ENCODE results near the gene BBS9.
"Not testable (repeated sequence)": the region's sequence is repeated elsewhere in the genome, so short reads cannot be mapped to it uniquely, and the experiment has no call there.

The BBS9 gene

DNA sequence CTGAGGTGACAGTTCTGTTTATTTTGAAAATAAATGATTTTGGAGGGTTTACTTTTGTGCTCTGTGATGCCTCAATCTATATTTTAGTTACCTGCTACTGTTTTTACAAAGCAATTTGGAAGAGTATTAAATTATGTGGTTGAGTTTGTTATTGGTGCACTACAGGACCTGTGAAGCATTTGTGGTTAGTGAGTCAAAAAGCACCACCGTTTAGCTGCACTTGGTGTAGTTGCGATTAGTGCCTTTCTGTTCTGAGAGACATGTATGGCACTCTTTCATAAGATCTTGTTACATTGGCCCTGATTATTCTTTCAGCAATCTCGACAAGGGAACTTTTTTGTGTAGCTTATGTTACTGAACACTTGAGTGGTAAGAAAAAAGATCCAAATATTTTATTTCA is 132.2 kb downstream of the BBS9 start:
- H3K36me3 ChIP-seq, result no peaks in the 10 kb centered on the region
- H3K4me1 ChIP-seq, result no peaks in the 10 kb centered on the region
- H3K9ac ChIP-seq, result no peak overlapping the region
- H3K27ac ChIP-seq, result no peak overlapping the region
- no peak overlapping the region for H3K4me2 ChIP-seq
- H4K20me1 ChIP-seq, result no peaks in the 10 kb centered on the region
- TF ChIP-seq Cebpa-rat (IDR thresholded peaks at IDR 0.05), result no peak
- H3K9me3 ChIP-seq, result no peaks in the 10 kb centered on the region
- no peaks in the 10 kb centered on the region for H3K27me3 ChIP-seq
- H3K4me3 ChIP-seq, result no peak overlapping the region

DNA sequence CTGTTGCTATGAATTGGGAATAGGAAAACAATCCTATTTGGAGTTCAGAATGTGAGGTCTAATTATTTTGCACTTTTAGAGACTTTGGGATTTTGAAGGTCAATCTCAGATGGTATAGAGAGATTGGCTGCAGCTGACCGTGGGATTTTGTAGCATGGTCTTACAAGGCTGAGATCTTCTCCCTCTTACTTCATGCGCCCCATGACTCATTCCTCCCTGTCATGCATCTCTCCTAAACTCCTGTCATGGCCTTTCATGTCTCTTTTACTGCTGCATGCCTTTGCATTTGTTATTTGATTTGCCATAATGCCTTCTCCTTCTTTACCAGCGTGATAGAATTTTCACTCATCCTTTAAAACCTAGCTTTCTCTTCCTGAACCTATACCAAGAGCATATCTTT is 133.1 kb downstream of the BBS9 start:
- Histone ChIP-seq H4K20me1 (no peaks in the 10 kb centered on the region), H3K9me3 (no peaks in the 10 kb centered on the region), H3K4me3 (no peak overlapping the region), H3K27ac (no peak overlapping the region), H3K4me2 (no peak overlapping the region), H3K4me1 (no peaks in the 10 kb centered on the region), H3K36me3 (no peaks in the 10 kb centered on the region), H3K9ac (no peak overlapping the region), H3K27me3 (no peaks in the 10 kb centered on the region)
- TF ChIP-seq Cebpa-rat (IDR thresholded peaks at IDR 0.05), result no peak

DNA sequence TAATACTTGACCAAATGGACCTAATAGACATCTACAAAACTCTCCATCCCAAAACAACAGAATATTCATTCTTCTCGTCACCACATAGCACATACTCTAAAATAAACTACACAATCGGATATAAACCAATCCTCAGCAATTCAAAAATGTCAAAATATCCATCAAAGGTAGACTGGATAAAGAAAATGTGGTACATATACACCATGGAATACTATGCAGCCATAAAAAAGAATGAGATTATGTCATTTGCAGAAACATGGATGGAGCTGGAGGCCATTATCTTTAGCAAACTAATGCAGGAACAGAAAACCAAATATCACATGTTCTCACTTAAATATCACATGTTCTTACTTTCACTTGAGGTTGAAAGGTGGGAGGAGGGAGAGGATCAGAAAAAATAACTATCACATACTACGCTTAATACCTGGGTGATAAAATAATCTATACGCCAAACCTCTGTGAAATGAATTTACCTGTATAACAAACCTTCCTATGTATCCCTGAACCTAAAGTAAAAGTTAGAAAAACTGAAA is 142.5 kb downstream of the BBS9 start:
- not testable (repeated sequence) for H3K4me1 ChIP-seq, H3K27ac ChIP-seq, H3K9ac ChIP-seq, H3K4me3 ChIP-seq, H4K20me1 ChIP-seq, H3K27me3 ChIP-seq, H3K36me3 ChIP-seq, H3K4me2 ChIP-seq
- H3K9me3 ChIP-seq, result peaks cover 11% of the 10 kb centered on the region; the same call in 1 of the 2 replicates

DNA sequence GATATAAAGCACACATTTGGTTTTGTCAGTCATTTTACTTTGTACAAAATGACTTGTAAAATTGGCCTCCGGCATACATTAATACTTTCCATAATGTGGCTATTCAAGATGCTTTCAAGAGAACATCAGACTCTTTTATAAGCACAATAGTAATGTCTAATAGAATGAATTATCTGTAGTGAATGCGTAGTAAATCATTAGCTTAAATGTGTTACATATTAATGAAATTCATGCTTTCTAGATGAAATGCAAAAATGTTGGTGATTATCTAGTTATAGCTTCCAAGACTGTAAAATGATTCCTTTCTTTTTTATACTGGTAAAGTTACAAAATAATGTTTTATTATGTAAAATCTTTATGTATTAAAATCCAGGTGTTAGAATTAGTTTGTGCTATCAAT is 144.0 kb downstream of the BBS9 start:
- Histone ChIP-seq H3K4me1 (no peaks in the 10 kb centered on the region), H3K9ac (no peak overlapping the region), H3K9me3 (peaks cover 21% of the 10 kb centered on the region), H3K36me3 (no peaks in the 10 kb centered on the region), H4K20me1 (no peaks in the 10 kb centered on the region), H3K27ac (no peak overlapping the region), H3K4me2 (no peak overlapping the region), H3K27me3 (no peaks in the 10 kb centered on the region), H3K4me3 (no peak overlapping the region)
- TF ChIP-seq Cebpa-rat (IDR thresholded peaks at IDR 0.05), result no peak

DNA sequence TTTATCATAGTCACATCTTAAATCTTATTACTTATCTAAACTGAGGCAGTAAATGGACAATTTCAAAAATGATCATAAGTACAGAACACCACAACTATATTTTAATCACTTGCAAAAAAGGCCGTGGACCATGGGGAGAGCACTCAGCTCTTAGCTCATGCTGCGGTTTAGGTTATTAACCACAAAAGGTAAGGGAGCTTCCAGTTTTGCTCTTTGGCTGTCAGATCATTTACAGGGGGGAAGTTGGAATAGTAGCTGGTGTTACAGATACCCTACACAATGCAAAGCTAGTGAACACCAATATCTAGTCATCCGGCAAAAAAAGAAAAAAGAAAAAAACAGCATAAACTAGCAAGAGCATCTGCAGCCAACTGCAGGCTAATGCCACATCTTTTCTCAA is 147.0 kb downstream of the BBS9 start:
- TF ChIP-seq Cebpa-rat (IDR thresholded peaks at IDR 0.05), result no peak
- no peaks in the 10 kb centered on the region; the same call in 1 of the 2 replicates for H3K36me3 ChIP-seq
- H3K4me3 ChIP-seq, result no peak overlapping the region
- H3K9me3 ChIP-seq, result peaks cover 29% of the 10 kb centered on the region
- no peaks in the 10 kb centered on the region for H4K20me1 ChIP-seq
- H3K4me2 ChIP-seq, result no peak overlapping the region
- no peaks in the 10 kb centered on the region for H3K4me1 ChIP-seq
- H3K27ac ChIP-seq, result no peak overlapping the region
- H3K9ac ChIP-seq, result no peak overlapping the region
- no peaks in the 10 kb centered on the region for H3K27me3 ChIP-seq

DNA sequence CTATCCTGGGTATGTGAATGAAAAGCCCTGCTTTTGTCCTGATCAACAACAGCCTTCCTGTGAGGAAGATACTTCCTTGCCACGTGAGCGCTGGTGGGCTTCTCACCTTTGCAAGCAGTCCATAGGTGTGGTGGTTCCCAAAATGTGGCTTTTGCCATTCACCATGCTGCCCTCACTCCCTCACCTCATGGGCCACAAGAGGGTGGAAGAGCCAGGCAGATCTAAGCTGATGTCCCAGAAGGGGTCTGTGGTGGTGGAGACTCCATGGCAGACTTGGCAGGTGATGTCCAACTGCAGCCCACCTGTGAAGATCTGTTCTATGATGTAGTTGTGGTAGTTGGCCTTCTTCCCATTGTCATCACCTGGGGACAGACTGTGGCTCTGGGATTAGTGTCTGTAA is 147.4 kb downstream of the BBS9 start:
- Histone ChIP-seq H3K4me2 (no peak overlapping the region), H3K4me1 (no peaks in the 10 kb centered on the region), H4K20me1 (no peaks in the 10 kb centered on the region), H3K4me3 (no peak overlapping the region), H3K9ac (no peak overlapping the region), H3K27me3 (no peaks in the 10 kb centered on the region), H3K36me3 (no peaks in the 10 kb centered on the region; the same call in 1 of the 2 replicates), H3K27ac (no peak overlapping the region), H3K9me3 (peaks cover 25% of the 10 kb centered on the region)
- no peak for TF ChIP-seq Cebpa-rat (IDR thresholded peaks at IDR 0.05)

DNA sequence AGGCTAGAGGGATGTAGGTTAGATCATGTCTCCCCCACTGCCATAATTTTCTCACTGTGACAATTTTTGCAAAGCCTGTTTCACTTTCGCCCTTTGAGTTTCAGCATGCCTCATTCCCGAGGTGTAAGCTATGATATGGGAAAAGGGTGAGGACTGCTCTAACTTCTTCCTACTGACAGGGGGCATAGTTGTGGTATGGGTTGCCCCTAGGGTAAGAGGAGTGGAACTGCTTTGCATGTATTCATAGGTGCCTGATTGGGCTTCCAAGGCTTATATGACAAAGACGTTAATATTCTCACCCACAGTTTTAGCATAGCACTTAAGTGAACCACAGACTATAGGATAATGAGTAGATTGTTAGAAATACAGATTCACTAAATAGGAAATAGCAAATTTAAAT is 148.7 kb downstream of the BBS9 start:
- H3K9me3 ChIP-seq, result peaks cover 22% of the 10 kb centered on the region
- no peak overlapping the region for H3K27ac ChIP-seq
- no peaks in the 10 kb centered on the region for H4K20me1 ChIP-seq
- H3K4me3 ChIP-seq, result no peak overlapping the region
- no peak overlapping the region for H3K4me2 ChIP-seq
- no peaks in the 10 kb centered on the region for H3K4me1 ChIP-seq
- H3K27me3 ChIP-seq, result no peaks in the 10 kb centered on the region
- H3K36me3 ChIP-seq, result no peaks in the 10 kb centered on the region; the same call in 1 of the 2 replicates
- TF ChIP-seq Cebpa-rat (IDR thresholded peaks at IDR 0.05), result no peak
- no peak overlapping the region for H3K9ac ChIP-seq

DNA sequence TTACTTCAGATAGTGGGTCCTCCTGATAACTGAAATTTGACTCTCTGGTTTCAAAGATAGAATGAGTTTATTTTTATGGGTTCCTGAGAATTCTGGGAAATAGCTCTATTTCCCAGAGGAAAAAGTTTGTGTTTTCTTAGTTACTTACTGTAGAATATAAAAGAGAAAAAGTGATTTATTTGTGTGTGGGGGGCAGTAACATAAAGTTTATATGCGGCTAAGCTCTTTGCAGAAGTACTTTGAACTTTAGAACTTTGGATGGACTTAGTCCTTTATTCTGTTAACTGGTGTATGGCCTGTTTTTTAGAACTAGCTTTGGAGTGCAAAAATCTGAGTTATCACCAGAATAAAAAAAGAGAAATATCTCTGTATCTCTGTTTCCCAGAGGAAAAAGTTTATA is 157.1 kb downstream of the BBS9 start:
- Histone ChIP-seq H4K20me1 (no peaks in the 10 kb centered on the region), H3K27ac (no peak overlapping the region), H3K36me3 (no peaks in the 10 kb centered on the region), H3K27me3 (no peaks in the 10 kb centered on the region), H3K4me2 (no peak overlapping the region), H3K9ac (no peak overlapping the region), H3K4me1 (no peaks in the 10 kb centered on the region), H3K9me3 (peaks cover 6% of the 10 kb centered on the region; the same call in 1 of the 2 replicates), H3K4me3 (no peak overlapping the region)
- no peak for TF ChIP-seq Cebpa-rat (IDR thresholded peaks at IDR 0.05)

DNA sequence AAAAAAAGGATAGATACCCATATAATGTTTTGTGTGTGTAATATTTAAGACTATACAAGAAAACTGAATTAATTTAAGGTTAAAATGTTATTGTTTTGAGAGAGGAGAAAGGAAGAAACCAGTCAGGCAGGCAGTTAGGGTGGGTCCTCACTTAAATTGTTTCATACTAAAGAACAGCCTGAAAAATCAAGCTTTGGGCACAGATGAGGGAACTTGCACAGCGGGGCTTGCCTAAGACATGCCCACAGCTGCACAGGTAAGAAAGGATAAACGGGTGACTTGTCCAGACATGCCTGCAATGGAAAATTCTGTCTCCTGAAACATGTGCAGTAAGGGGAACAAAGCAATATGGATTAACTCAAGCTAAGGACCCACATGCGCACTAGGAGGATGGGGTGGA is 158.4 kb downstream of the BBS9 start:
- peaks cover 6% of the 10 kb centered on the region; the same call in 1 of the 2 replicates for H3K9me3 ChIP-seq
- H3K4me3 ChIP-seq, result no peak overlapping the region
- H3K27me3 ChIP-seq, result no peaks in the 10 kb centered on the region
- no peak overlapping the region for H3K27ac ChIP-seq
- no peak overlapping the region for H3K9ac ChIP-seq
- TF ChIP-seq Cebpa-rat (IDR thresholded peaks at IDR 0.05), result no peak
- H3K36me3 ChIP-seq, result no peaks in the 10 kb centered on the region
- H3K4me1 ChIP-seq, result no peaks in the 10 kb centered on the region
- no peak overlapping the region for H3K4me2 ChIP-seq
- H4K20me1 ChIP-seq, result no peaks in the 10 kb centered on the region

DNA sequence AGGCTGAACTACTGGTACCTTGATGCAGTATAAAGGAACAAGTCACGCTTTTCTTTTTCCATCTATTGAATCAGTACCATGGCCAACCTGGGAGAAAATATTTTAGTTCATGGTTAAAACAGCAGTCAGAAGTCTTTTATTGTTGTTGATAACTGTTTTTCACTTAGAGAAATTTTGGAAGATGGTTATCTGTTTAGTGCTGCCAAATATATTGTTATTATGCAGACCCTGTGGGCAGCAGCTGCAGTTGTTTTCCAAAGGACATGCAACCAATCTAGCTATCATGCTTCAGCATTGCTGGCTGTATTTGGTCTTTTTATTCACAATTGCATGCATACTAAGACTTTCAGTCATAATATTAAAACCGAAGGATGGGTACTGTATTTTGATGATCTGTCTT is 169.5 kb downstream of the BBS9 start:
- H3K4me3 ChIP-seq, result no peak overlapping the region
- no peaks in the 10 kb centered on the region for H3K4me1 ChIP-seq
- no peak for TF ChIP-seq Cebpa-rat (IDR thresholded peaks at IDR 0.05)
- H3K27ac ChIP-seq, result no peak overlapping the region
- H4K20me1 ChIP-seq, result no peaks in the 10 kb centered on the region
- no peaks in the 10 kb centered on the region for H3K27me3 ChIP-seq
- no peaks in the 10 kb centered on the region for H3K36me3 ChIP-seq
- H3K9ac ChIP-seq, result no peak overlapping the region
- peaks cover 30% of the 10 kb centered on the region for H3K9me3 ChIP-seq
- H3K4me2 ChIP-seq, result no peak overlapping the region

DNA sequence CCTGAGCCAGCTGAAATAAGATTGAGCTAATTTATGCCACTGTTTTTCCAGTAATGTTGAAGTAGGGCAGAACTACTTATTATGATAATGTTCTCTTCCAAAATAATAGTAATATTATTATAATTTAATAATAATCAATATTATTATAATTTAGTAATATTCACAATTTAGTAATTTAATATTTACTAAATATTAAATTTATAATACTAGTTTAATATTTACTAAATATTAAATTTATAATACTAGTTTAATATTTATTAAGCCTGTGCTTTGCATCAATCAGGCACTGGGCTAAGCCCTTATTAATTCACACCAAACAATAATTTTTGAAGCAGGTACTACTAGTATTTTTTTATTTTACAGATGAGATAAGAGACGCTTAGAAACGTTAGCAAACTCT is 170.1 kb downstream of the BBS9 start:
- Histone ChIP-seq H3K4me2 (no peak overlapping the region), H3K9ac (no peak overlapping the region), H3K36me3 (peaks cover 5% of the 10 kb centered on the region; the same call in 1 of the 2 replicates), H3K4me1 (no peaks in the 10 kb centered on the region), H3K9me3 (peaks cover 36% of the 10 kb centered on the region), H3K4me3 (no peak overlapping the region), H4K20me1 (no peaks in the 10 kb centered on the region), H3K27me3 (no peaks in the 10 kb centered on the region), H3K27ac (no peak overlapping the region)
- no peak for TF ChIP-seq Cebpa-rat (IDR thresholded peaks at IDR 0.05)

All from BLaER1 (cell line).